Body of pancreas (tissue), 4 donors: ENCODE results near the gene FHOD3. TPM values are rescaled to one million over a fixed set of nuclear protein-coding genes. Genes with fewer than 3 reads are reported as not detected.

Source experiments
- ATAC-seq: fragments of 150-250 bp; one replicate; pipeline ENCODE4 v1.9.1; 2016
- DNase-seq, 4 donors: peaks; one replicate each; pipeline ENCODE4 v3.0.0-alpha.2; 2019
- H3K27ac ChIP-seq, 4 donors: fragments of 200-600 bp; sonication (generic); 1 replicate in 3 of 4; 2 replicates in 1 of 4; pipeline versions ENCODE4 v1.5.1 to v1.6.1; 2016 to 2019; ENCODE audit warnings: mild to moderate bottlenecking in 1 of 4, mixed read lengths in 1 of 4, moderate library complexity in 1 of 4
- H3K27me3 ChIP-seq, 2 donors: fragments of 200-600 bp; sonication (generic); one replicate each; pipeline ENCODE4 v1.6.0; 2016; ENCODE audit warnings: mild to moderate bottlenecking in 1 of 2
- H3K36me3 ChIP-seq, 2 donors: fragments of 200-600 bp; sonication (generic); replicated peaks in 1 of 2; 2 replicates each; pipeline ENCODE4 v1.5.1; 2016; ENCODE audit warnings: low read depth in 2 of 2; ENCODE audit not compliant: insufficient read depth in 1 of 2
- H3K4me1 ChIP-seq: fragments of 200-600 bp; sonication (generic); one replicate; pipeline ENCODE4 v1.6.0; 2016
- H3K4me3 ChIP-seq, 2 donors: fragments of 200-600 bp; sonication (generic); 1 replicate in 1 of 2; 2 replicates in 1 of 2; pipeline ENCODE4 v1.5.1; 2016 to 2019
- H3K9me3 ChIP-seq, 3 donors: fragments of 200-600 bp; sonication (generic); 1 replicate in 2 of 3; 2 replicates in 1 of 3; pipeline ENCODE4 v1.5.1; 2016
- CTCF ChIP-seq, 7 experiments: fragments of 450-650 bp in 4 of 7; fragments of 200-600 bp in 3 of 7; sonication (generic) in 3 of 7; IDR thresholded peaks; one replicate each; pipeline ENCODE4 v1.5.1; 2016 to 2019; ENCODE audit warnings: antibody characterized with exemption in 7 of 7
- POLR2A ChIP-seq, 3 donors: fragments of 450-650 bp; IDR thresholded peaks; one replicate each; pipeline ENCODE4 v1.6.1; 2016; ENCODE audit warnings: antibody characterized with exemption in 3 of 3, mild to moderate bottlenecking in 2 of 3
- WGBS, 2 donors: methylation state at CpG; one replicate each; pipeline ENCODE4 v1.1.5; 2017; 5-methylcytosine and 5-hydroxymethylcytosine counted together
- intact Hi-C: fragments of 100-400 bp; cut with DNase I; formaldehyde crosslinking; loops from one replicate; pipeline ENCODE4 v1.15.1; 2023
- total RNA-seq, 2 donors: library from RNA; depleted of rRNA; stranded (reverse); fragments of >200 nt; gene quantifications; one replicate each; pipeline ENCODE4 v1.1.0, GENCODE V29; 2016

FHOD3 gene
- total RNA-seq, 2 donors from 2014 or later, result 0.52 to 2.0 TPM

- peak; percentile 42 for ATAC-seq
These were observed 115.3 kb downstream of the FHOD3 start for GRCh38 chr18:36412778-36413177.

DNA sequence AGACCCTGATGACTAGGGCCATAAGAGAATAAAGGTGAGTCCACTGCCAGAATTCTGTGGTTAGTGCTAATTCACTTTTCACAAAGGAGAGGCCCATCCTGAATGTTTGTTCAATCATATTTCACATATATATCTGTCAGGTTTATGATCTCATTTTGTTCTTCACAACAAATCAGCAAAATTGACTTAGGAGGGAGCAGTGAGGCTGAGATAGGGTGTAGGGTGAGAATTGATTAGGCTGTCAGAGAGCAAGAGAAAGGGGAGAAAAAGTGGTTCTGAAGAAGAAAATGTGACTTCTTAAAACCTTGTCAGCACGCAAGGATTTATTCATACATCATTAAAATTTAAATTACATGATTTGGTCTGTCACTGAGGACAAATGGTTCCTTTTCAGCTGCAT is 117.7 kb downstream of the FHOD3 start:
- intact Hi-C loops, result no loop called here
- no peaks in the 10 kb centered on the region for H3K27me3 ChIP-seq
- no peak for DNase-seq
- ATAC-seq, result no peak
- no peaks in the 10 kb centered on the region for H3K4me1 ChIP-seq
- H3K4me3 ChIP-seq, result no peak overlapping the region
- no peaks in the 10 kb centered on the region for H3K9me3 ChIP-seq
- TF ChIP-seq POLR2A (IDR thresholded peaks at IDR 0.05), result no peak
- no peak for TF ChIP-seq CTCF (IDR thresholded peaks at IDR 0.05)
- no peaks in the 10 kb centered on the region for H3K36me3 ChIP-seq
- no peak overlapping the region for H3K27ac ChIP-seq
- 93 to 95% methylated on average over 1 of the region's 1 CpG for WGBS, 2 donors

More at GRCh38 chr18:36412778-36413177, 115.3 kb downstream of the FHOD3 start:
- TF ChIP-seq POLR2A (IDR thresholded peaks at IDR 0.05) (no peak), CTCF (IDR thresholded peaks at IDR 0.05) (peak in 4 of 7 experiments; percentile 17 to 47 (median 28))
- no peaks in the 10 kb centered on the region for H3K4me1 ChIP-seq
- no peaks in the 10 kb centered on the region for H3K36me3 ChIP-seq
- H3K27me3 ChIP-seq, result no peaks in the 10 kb centered on the region
- peak in 3 of 4 donors; percentile 19 to 36 (median 19) for DNase-seq
- no peaks in the 10 kb centered on the region for H3K9me3 ChIP-seq
- intact Hi-C loops, result no loop called here
- 88 to 95% methylated on average over 1 of the region's 1 CpG for WGBS, 2 donors
- no peak overlapping the region for H3K4me3 ChIP-seq
- no peak overlapping the region for H3K27ac ChIP-seq

- no peak for ATAC-seq
These were observed 118.1 kb downstream of the FHOD3 start for GRCh38 chr18:36415625-36416024.

DNA sequence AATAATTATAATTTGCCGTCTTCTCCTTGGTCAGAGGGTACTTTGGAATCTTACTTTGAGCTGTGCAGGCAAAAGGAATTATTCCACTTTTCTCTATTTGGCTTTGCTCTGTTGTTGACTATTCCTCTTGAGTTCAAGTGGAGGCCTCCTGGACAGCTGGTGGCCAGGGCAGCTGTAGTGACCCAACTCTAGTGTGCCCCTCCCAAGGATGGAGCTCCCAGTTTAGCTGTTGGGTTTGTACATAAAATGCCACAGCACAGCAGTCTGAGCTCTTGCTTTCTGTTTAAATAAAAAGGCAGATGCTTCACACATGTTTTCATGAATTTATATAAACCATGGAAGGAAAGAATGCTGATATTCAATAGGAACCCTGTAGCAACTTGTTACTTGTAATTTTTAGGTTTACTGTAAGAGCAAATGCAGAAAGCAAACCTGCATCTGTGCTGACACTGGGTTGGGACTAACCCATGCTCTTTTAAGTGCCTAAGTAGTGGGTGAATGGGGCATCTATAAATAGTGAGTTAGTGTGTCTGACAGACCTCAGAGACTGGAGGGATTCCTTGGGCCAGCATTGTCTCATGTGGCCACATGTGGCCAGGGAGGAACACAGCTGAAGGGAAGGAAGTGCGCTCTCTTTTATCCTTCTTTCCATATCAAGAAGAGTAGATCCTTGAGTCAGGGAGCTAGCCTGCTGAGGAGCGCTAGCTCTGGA is 121.8 kb downstream of the FHOD3 start:
- TF ChIP-seq POLR2A (IDR thresholded peaks at IDR 0.05) (no peak), CTCF (IDR thresholded peaks at IDR 0.05) (no peak)
- no peaks in the 10 kb centered on the region for H3K4me1 ChIP-seq
- H3K4me3 ChIP-seq, result no peak overlapping the region
- no peak for DNase-seq
- 91 to 98% methylated on average over 3 of the region's 3 CpGs for WGBS, 2 donors
- no peaks in the 10 kb centered on the region for H3K27me3 ChIP-seq
- no peak for ATAC-seq
- no peak overlapping the region for H3K27ac ChIP-seq
- no peaks in the 10 kb centered on the region for H3K9me3 ChIP-seq
- H3K36me3 ChIP-seq, result no peaks in the 10 kb centered on the region
- intact Hi-C loops, result no loop called here

More at GRCh38 chr18:36415625-36416024, 118.1 kb downstream of the FHOD3 start:
- no peaks in the 10 kb centered on the region for H3K4me1 ChIP-seq
- H3K4me3 ChIP-seq, result no peak overlapping the region
- H3K36me3 ChIP-seq, result no peaks in the 10 kb centered on the region
- 72 to 74% methylated on average over 2 of the region's 2 CpGs for WGBS, 2 donors
- intact Hi-C loops, result no loop called here
- no peak for DNase-seq
- H3K27ac ChIP-seq, result no peak overlapping the region
- TF ChIP-seq CTCF (IDR thresholded peaks at IDR 0.05) (no peak), POLR2A (IDR thresholded peaks at IDR 0.05) (no peak)
- no peaks in the 10 kb centered on the region for H3K9me3 ChIP-seq
- H3K27me3 ChIP-seq, result no peaks in the 10 kb centered on the region
